HG03045 (cell line): ENCODE results near the gene HNRNPUL1.

ENCODE experiments used
- ATAC-seq: cut with Tn5 transposase; IDR thresholded peaks from one replicate; pipeline ENCODE4 v1.9.1; 2021; ENCODE audit warnings: mild to moderate bottlenecking, moderate library complexity; ENCODE audit not compliant: unreplicated experiment

The HNRNPUL1 gene

DNA sequence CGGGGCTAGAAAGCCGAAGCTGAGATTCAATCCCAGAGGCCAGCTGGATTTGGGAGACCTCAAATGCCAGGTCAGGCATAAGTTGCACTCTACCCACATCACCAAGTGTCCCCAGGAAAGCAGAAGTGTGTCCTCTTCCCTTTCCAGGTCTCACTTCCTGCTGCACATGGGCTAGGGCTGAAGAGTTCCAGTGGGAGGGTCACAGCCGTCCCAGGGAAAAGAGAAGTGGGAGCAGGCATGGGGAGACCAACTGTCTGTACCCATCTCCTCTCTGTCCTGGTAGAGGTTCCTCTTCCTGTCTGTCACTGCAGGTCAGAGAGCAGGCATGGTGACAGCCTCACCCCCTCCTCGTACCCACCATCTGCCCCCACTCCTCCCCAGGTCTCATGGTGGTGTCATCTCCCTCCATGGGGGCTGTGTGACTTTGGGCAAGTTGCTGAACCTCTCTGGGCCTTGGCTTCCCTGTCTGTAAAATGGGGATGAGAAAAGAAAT is 30.4 kb upstream of the HNRNPUL1 start:
- ATAC-seq = no peak

DNA sequence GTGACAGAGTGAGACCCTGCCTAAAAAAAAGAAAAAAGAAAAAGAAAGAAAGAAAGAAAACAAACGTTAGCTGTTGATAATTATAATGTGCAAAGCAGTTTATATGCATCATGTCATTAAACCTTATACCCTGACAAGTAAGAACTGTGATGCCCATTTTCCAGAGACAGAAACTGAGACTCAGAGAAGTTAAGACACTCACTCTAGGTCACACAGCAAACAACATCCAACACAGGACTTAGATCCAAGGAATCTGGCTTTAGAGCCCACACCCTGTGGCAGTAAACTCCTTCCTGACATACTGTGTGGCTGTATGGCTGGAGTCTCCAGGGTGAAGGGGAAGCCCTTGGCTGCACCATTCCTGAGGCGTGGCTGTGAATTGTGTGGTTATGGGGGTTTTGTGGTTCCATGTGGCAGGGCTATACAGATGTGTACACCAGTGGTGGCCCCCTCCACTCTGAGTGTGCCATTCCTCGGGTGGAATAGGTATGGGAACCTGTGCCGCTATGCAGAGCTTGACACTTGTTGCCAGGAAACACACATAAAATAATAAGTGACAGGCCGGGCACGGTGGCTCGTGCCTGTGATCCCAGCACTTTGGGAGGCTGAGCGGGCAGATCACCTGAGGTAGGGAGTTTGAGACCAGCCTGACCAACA is 29.5 kb upstream of the HNRNPUL1 start:
- no peak for ATAC-seq

DNA sequence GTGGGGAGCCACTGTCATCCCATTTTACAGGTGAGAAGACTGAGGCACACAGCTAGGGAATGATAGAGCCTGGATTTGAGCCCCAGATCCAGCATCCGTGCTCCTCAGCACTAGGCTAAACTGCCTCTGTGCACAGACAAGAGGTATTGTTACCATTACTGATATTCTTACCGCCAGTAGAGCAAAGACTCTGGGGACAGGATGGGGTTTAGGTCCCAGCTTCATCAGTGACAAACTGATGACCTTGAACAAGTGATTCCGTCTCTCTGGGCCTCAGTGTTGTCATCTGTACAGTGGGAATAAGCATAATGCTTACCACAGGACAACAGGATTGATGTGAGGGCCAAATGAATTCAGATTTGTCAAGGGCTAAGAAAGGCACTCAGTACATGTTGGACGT is 28.7 kb upstream of the HNRNPUL1 start:
- ATAC-seq = no peak

DNA sequence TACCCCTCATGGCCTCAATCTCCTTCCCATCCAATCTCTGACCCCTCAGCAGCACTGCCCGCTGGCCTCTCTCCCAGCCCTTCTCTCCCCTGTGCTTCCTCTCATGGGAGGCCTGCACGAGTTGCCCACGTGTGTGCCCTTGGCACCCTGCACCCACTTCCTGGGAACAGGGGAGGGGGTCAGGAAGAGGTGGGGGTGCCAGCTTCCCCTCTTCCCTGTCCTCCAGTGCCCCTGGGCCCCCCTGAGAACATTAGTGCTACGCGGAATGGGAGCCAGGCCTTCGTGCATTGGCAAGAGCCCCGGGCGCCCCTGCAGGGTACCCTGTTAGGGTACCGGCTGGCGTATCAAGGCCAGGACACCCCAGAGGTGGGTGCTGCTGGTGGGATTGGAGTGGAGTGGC is 25.9 kb upstream of the HNRNPUL1 start:
- ATAC-seq = no peak

DNA sequence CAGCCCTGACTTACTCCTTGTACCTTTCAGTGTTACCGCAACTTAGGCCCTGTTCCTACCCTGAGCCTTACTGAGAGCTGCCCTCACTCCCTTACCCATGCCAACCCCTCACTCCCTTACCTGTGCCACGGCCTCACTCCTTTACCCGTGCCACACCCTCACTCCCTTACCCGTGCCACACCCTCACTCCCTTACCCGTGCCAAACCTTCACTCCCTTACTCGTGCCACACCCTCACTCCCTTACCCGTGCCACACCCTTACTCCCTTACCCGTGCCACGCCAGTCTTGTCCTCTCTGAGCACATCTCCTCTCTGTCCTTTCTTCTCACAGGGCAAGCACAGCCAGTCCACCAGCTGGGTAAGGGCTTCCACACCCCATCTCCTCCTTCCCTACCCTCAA is 24.8 kb upstream of the HNRNPUL1 start:
- no peak for ATAC-seq

DNA sequence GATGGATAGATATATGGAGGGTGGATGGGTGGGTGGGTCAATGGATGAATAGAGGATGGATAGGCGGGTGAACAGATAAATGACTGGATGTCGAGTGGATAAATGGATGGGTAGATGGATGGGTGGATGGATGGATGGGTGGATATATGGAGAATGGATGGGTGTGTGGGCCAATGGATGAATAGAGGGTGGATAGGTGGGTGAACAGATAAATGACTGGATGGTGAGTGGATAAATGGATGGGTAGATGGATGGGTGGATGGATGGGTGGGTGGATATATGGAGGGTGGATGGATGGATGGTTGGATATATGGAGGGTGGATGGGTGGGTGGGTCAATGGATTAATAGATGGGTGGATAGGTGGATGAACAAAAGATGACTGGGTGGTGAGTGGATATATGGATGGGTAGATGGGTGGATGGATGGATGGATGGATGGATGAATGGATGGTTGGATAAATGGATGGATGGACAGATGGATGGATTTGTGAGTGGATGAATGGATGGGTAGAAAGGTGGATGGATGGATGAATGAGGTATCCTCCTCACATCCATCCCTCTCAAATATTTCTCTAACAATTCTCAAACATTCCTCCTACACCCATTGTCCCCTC is 24.1 kb upstream of the HNRNPUL1 start:
- no peak for ATAC-seq

DNA sequence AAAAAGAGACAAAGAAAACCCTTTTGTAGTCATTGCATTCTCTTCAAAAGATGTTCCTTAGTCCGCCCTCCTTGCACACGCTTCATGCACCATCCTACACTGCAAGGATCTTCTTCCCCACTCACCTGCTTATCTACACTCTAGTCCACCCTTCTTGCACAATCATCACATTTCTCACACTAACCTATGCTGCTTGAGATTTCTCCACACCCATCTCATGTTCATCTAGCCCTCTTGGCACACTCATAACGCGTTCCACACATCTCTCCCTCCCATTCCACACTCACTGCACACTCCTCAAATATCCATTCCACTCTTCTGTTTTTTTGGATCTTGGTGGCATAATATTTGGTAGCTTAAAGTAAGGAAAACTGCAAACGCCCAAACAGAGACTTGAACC is 22.3 kb upstream of the HNRNPUL1 start:
- ATAC-seq = no peak

DNA sequence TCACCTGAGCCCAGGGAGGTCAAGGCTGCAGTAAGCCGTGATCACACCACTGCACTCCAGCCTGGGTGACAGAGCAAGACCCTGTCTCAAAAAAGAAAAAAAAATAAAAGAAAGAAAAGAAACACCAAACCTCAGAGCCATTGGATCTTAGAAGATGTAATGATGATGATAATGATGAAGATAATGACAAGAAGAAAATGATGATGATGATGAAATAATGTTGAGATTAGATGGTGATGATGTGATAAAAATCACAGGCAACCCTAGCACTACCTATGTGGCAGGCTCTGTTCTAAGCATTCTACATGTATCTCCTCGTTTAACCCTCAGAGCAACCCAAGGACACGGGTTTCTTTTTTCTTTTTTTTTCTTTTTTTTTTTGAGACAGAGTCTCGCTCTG is 20.1 kb upstream of the HNRNPUL1 start:
- no peak for ATAC-seq

DNA sequence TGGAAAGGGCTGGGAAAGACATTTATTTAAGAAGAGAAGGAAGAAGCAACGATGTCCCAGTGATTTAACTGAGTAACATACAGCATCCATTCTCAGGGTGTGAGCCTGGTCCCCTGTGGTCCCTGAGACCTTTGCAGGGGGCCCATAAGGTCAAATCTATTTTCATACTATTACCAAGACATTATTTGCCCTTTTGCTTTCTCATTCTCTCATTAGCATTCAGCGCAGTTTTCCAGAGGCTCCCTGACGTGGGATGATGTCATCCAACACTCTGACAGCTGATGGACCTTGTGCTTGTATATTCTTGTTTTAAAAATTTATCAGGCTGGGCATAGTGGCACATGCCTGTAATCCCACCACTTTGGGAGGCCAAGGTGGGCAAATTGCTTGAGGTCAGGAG is 18.3 kb upstream of the HNRNPUL1 start:
- ATAC-seq = no peak

DNA sequence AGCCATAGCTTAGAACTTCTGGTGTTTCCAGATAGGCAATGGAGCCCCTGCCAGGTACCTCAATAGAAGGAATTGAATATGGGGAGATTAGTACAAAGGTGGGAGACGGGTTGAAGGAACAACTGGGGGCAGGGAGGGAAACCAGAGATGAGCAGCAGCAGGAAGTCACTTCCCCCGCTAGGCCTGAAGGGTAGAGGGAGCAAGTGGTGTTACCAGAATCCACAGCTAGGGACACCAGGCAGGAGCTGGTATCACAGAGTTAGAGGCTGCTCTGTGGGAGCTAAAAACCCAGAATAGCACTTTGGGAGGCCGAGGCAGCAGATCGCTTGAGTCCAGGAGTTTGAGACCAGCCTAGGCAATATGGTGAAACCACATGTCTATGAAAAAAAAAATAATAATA is 15.3 kb upstream of the HNRNPUL1 start:
- no peak for ATAC-seq

DNA sequence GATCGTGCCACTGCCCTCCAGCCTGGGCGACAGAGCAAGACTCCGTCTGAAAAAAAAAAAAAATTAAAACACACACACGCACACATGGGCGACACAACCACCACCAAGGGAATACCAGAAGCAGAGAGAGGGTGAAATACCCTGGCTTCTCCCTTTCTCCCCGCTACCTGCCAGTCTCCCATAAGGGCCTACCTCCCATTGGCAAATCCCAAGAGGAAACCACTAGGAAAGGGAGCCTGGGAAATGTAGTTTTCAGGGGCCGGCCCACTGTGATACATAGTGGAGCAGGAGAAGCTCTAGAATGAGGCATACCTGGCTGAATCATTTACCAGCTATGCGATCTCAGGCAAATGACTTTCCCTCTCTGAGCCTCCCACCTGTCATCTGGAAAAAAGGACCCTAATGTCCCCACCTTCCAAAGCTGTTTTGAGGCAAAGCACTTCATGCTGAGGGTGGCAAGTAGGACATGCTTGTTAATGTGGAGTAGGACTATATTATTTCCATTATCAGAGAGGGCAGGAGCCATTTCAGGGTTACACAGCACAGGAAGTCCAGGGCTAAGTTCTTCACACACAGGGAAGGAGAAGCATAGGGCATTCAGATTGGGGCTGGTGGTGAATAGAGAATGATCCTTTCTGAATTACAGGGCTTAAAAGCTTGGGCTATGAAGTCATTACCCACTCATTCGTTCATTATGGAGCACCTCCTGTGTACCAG is 14.3 kb upstream of the HNRNPUL1 start:
- no peak for ATAC-seq

DNA sequence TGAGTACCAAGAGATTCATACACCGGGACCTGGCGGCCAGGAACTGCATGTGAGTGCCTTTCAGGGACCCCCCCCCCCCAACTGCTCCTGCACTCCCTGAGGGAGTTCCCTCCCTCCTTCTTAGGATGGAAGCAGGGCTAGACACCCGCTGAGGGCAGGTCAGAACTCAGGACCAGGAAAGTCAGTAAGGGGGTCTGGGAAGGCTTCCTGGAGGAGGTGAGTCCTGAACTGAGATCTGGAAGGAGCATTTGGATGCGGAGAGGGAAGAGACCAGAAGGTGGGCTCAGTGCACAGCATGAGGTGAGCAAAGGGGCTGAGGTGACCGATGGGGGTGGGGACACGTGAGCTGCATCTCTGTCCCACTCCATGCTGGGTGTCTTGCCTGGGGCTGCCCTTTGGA is 10.5 kb upstream of the HNRNPUL1 start:
- ATAC-seq = no peak

DNA sequence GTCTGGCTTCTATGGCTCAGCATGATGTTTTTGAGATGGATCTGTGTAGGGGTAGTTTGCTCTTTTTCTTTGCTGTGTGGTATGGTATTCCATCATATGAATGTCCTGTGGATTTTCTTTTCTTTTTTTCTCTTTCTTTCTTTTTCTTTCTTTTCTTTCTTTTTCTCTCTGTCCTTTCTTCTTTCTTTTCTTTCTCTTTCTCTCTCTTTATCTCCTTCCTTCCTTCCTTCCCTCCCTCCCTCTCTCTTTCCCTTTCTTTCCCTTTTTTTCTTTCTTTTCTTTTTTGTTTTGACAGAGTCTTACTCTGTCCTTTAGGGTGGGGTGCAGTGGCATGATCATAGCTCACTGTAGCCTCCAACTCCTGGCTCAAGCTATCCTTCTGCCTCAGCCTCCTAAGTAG is 9.0 kb upstream of the HNRNPUL1 start:
- no peak for ATAC-seq

DNA sequence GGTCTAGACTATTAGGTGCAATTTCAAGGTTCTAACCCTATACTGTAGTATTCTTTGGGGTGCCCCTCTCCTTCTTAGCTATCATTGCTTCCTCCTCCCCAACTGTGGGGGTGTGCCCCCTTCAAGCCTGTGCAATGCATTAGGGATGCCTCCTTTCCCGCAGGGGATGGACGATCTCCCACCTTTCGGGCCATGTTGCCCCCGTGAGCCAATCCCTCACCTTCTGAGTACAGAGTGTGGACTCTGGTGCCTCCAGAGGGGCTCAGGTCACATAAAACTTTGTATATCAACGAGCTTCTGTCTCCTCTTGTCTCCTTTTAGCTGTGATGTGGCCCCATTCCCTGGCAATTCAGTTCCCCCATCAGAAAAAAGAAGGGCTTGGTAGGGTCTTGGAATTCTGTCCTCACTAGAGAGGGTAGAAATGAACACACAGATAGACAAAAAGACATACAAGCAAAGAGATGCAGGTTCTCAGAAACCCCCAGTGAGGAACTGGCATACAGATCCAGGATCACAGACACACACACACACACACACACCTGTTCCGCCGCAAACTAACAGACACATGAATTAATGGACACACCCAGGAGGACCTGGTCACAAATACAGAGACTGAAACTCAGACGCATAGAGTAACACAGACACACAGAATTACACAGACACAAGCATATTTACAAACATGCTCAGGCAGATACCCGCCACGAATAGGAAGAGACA is 2.5 kb upstream of the HNRNPUL1 start:
- no peak for ATAC-seq

DNA sequence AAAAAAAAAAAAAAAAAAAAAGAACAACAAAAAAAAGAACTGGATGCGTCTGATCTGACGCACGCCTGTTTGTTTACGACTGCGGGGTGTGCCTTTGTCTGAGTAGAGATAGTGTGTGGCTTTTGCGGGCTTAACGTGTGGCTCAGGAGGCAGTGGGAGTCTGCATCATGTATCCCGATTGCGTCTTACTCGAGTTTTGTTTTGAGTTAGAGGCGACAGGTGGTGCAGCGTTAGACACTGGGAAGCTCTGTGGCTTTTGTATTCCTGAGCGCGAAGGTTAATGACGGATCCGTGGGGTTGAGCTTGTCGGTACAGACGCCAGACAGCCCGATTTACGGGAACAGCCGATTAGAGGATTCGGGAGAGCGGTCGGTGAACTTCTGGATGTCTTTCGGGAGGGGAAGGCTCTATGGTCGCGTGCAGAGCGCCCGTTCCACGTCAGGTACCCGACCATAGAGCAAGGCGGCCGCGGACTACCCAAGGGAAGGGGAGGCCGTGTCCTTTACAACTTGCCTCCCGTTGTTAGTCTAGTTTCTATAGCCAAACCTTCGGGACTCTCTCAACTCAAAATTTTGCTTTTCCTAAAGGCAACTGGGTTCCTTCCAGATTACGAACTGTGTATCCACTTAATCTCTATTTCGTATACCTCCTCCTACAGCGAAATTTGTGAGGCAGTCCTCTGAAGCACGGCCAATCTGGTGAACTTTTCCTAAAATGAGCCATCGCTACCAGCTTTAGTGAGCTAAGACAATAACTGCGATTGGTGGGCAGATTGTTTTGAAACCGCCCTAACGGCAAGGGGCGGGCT is 926 bp upstream of the HNRNPUL1 start:
- ATAC-seq = peak; percentile 7

DNA sequence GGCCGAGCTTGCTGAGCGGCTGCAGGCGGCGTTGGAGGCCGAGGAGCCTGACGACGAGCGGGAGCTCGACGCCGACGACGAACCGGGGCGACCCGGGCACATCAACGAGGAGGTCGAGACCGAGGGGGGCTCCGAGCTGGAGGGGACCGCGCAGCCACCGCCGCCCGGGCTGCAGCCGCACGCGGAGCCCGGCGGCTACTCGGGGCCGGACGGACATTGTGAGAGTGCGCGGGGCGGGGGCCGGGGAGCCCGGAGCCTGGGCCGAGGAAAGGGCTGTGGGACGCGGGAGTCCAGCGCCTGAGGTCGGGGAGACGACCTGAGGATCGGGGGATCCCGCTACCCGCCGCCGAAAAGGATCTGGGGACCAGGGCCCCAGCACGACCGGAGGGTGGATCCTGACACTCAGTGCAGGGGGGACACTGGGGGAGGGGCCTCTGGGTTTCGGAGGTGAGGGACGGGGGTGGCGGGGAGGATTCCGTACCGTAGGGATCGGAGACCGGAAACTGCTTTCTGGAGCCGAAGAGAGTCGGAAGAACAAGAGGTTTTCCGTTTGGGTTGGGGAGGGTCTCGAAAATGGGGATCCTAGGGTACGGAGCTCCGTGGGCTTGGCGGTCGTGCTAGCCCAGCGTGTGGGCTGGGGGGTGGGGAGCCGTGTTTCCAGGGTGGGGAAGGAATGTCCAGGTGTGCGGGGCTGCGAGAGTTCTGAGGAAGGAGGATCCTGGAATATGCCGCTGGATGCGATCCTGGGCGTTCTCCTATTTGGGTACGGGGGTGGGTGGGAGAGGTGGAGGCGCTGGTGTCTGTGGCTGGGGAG is 616 bp downstream of the HNRNPUL1 start:
- no peak for ATAC-seq

DNA sequence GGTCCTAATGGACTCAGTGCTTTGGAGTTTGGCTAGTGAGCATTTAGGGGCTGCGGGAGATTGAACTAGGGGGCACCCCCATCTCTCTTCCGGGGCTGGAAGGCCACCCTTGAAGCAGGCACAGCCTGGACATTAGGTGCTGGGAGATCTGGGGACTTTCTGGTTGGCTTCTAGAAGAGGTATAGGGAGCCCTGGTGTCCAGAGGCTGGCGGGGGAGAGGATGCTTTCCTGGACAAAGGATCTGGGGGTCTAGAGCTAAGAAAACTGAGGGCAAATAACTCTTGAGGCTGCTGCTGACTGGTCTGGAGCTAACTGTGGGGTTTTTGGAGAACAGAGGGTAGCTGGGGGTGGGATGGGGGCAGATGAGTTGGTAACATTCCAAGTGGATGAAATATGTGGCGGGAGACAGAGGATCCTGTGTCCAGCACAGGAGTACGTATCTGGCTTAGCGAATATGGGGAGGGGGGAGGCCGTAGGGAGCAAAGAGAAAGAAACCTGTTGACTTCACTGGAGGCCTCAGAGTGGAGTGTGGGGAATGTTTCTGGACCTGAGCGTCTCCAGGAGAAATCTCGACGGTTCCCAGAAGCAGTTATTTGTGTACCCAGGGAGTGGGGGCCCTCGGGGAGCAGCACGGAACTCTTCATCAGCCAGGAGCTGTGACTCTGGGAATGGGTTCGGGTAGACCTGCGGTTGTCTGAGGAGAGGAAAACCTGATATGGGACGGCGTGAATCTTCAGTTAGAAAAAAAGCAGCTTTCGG is 1.4 kb downstream of the HNRNPUL1 start:
- no peak for ATAC-seq

DNA sequence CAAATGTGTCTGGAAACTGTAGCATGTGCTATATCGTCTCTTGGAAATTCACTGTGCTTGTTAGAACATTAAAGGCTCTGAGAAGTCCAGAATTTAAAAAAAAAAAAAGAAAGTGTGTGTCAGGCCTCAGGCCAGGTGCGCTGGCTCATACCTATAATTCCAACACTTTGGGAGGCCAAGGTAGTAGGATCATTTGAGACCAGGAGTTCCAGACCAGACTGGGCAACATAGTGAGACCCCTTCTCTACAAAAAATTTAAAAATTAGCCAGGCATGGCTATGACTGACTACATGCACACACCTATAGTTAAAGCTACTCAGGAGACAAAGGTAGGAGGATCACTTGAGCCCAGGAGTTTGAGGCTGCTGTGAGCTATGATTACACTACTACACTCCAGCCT is 4.9 kb downstream of the HNRNPUL1 start:
- no peak for ATAC-seq

DNA sequence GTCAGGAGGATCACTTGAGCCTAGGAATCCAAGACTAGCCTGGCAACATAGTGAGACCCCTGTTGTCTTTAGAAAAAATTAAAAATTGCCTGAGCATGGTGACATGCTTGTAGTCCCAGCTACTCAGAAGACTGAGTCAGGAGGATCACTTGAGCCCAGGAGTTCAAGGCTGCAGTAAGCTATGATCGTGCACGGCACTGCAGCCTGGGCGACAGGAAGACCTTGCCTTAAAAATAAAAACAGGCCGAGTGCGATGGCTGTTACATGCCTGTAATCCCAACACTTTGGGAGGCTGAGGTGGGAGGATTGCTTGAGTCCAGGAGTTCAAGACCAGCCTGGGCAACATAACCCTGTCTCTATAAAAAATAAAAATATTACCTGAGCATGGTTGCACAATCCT is 5.4 kb downstream of the HNRNPUL1 start:
- ATAC-seq = no peak
